GM19452 (cell line): ENCODE measurements around the gene SPAG7.

Experiments
- ATAC-seq: cut with Tn5 transposase; IDR thresholded peaks from one replicate; pipeline ENCODE4 v1.9.1; 2021; ENCODE audit not compliant: unreplicated experiment

The SPAG7 gene

DNA sequence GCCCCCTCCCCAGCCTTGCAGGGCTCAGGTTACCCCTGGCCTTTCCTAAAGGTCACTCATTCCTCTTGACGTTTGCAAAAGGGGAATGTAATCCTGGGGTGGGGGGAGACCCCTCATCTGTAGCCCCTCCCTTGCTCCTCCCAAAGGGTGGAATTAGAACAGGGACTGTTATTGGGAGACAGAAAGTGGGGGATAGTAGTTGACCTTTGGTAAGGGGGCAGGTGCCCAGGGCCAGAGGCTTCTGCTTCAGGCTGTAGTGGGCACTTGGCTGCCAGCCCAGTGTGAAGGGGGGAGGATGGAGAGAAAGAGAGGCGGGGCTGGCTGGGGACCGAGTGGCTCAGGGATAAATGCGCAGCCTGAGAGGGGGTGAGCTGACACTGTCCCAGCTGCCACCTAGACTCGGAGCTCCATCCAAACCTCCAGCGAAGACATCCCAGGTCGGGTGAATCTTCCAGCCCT lies 16.8 kb downstream of the SPAG7 start, which contains the start of gene ENO3:
Gene ENO3 (plus strand): TSS at position 374 of the 459 bp plus-strand sequence. CDS start 711 bp downstream, outside the sequence.
- ATAC-seq, result no peak

DNA sequence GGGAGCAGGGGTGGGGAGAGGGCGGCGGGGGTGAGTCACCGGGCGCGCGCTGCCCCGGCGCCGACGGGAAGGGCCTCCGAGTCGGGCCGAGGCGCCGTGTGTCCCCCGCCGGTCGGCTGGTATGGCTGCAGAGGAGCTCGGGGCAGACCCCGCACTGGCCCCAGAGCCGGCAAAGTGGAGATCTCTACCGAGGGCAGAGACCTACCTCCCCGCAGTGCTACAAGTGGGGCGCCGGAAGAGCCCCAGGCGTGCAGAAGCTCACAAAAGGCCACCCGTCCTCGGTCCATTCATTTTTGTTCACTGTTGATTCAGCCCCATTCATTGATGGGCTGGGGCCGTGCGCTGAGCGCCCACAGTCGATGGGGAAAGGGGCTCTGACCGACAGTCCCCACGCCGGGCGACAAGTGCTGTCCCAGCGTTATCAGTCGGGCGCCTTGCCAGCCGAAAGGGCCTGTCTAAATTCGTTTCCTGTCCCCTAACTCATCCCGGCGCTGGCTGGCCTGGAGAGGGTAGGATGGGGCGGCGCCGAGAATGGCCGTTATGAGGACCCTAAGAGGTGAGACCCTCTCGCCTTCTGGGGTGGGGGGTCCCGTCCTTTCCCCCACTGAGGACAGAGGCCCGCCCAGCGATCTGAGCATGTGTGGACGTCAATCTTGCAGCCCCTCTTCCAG lies 17.4 kb downstream of the SPAG7 start:
- no peak for ATAC-seq

DNA sequence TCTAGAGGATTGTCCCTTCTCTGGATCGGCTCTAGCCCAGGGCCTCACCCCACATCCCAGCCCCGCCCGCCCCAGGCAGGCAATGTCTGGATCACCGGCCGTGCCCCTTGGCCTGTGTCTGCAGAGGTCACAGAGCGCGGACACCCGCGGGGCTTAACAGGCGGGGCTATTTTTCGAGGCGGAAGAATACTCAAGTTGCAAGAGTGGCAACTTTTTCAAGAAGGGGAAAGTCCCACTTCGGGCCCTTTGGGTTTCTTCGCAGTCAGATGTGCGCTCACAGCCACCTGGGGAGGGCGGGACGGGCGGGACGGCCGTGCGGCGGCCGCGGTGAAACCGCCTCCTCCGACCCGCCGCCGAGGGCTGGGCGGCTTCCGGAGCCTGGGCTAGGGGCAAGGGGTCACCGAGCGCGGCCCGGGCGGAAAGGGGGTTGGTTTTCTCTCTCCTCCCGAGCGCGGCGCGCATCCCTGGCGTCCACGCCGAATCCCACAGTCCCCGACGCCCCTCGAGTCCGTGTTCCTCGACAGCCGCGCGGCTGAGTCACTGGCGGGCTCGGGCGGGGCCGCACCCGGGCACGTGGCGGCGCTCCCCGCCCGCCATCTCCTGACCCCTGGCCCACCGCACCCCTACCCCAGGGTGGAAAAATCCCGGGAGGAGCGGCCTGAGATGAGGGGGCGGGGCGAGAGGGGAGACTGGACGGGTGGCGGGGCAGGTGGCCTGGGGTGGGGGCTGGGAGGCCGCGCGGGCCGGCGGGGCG lies 18.1 kb downstream of the SPAG7 start:
- ATAC-seq, result no peak

DNA sequence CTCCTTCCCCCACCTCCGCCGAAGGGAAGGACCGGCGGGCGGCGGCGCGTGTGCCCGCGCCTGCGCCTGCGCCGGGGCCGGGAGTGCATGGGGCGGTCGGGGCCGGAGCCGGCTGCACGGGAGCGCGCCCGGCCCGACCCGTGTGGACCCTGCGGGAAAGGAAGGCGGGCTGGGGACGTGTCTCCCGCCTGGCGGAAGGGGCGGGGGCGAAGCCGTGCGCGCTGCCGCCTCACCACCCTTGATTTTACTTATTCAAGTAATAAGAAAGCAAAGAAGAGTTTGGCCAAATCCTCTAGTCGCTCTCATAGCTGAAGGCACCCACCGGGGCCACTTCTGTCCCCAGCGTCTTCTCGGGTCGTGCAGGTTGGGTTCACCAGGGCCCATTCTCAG lies 18.7 kb downstream of the SPAG7 start:
- ATAC-seq, result no peak

DNA sequence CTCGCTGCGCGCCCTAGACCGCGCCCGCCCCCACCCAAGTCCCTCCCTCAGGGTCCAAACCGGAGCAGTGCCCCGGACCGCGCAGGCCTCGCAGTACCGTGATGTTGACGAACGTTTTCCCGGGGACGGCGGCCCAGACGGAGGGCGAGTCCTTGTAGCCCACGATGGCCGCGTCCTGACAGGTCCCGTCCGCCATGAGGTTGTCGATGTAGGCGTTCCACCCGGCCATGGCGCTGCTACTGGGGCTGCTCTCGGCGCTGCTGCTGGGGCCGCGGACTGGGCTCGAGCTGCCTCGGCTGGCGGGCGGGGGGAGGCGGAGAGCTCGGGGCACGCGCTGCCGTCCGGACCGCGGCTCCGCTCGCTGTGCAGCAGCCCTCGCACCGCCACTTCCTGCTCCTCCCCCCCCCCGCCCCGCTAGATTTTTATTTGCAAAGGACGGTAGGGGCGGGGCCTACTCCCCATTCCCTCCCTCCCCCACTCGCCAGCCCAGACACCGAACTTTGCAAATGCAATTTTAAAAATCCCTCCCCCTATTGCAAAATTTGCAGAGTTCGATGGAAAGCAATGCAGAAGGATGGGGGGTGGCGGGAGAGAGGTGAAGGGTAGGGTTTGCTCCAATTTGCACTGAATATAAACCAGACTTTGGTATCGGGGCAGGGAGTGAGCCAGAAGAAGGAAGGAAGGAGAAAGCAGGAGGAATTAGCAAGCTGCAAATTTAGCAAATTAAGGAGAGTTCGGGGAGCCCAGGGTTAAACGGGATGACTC lies 19.3 kb downstream of the SPAG7 start, which contains the start of gene PFN1:
Gene PFN1 (minus strand): TSS at position 365 of the 765 bp plus-strand sequence. CDS start 136 bp downstream, at position 229.
- ATAC-seq, result no peak

DNA sequence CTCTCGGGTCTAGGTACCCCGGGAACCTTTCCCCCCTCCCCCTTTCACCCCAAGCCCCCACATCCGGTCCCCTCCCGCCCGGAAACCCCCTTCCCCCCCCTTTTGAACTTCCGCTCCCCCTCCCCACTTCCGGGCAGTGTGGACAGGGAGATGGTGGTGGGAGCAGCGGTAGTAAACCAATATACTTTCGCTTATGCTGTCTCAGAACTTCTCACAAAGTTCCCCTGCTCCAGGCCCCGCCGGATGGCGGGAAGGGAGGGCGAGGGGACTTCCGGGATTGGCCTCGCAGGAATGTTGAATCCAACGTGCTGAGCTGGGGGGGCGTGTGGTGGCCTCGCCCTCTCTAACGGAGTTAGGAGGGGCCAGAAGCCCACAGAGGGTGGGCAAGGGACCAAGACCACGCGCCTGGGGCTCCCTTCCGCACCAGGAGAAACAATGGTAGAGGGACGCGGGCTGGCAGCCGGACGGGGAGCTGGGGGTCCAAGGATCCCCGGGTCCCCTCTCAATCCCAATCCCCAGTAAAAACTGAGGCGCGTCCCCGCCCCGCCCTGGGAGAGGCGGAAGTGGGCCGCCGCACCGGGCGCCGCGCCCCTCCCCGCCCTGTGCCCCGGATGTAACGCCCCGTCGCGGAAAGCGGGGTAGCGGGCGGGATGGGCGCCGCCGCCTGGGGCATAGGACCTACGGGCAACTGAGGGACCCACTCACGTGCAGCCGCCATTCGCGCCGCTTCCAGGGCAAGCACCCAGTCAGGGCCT lies 20.0 kb downstream of the SPAG7 start:
- no peak for ATAC-seq

DNA sequence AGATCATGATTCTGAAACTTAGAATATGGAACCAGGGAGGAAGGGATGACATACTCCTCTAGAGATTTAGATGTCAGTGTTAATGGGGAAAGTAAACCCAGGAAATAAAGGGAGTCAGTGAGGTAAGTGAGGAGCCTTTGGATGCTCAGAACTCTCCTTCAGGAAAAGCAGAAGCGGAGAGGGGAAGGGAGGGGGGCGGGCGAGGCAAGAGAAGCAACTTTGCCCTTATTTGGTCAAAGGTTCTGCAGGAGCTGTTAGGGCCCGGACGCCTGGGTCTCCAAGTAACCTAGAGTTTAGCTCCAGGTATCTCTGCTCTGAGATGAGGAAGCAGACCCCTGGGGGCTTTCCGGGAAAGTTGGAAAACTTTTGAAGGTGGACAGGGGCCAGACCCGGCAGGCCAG lies 20.6 kb downstream of the SPAG7 start:
- ATAC-seq, result no peak

DNA sequence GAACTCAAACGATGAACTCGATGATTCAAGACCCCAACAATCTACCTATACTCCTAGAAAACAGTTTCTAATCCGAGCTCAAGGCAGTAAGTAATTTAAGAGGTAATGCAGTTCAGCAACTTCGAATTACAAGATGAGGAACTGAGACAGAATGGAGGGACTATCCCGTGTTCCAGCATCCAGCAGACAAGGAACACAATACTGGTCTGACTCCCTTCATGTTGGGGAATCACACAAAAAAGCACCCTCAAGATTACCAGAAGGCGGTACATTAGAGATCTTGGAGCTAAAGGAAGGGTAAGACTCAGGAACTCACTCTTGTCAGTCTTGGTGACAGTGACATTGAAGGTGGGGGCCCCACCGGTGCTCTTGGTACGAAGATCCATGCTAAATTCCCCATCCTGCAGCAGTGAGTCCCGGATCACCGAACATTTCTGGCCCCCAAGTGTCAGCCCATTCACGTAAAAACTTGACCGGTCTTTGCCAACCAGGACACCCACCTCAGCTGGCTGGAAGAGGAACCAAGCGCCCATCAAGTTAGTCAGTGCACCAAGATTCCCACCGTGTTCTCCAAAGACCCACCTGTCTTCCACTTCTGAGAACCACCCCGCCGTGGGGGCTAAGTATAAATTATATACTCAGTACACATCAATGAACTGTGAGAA lies 21.2 kb downstream of the SPAG7 start:
- ATAC-seq, result no peak

DNA sequence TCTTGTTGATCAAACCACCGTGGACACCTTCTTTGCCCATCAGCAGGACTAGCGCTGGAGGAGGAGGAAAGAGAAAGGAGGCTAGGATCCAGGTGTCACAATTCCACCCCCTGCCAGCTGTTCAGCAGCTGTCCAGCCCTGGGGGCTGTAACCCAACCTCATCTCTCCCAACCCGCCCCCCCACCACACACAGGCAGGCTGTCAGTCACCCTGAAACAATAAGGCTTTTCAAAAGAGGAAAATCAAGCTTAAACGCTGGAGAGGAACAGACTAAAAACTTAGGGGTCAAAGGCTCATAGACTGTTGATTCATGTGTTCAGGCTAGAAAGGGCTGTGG lies 21.7 kb downstream of the SPAG7 start:
- ATAC-seq, result no peak

DNA sequence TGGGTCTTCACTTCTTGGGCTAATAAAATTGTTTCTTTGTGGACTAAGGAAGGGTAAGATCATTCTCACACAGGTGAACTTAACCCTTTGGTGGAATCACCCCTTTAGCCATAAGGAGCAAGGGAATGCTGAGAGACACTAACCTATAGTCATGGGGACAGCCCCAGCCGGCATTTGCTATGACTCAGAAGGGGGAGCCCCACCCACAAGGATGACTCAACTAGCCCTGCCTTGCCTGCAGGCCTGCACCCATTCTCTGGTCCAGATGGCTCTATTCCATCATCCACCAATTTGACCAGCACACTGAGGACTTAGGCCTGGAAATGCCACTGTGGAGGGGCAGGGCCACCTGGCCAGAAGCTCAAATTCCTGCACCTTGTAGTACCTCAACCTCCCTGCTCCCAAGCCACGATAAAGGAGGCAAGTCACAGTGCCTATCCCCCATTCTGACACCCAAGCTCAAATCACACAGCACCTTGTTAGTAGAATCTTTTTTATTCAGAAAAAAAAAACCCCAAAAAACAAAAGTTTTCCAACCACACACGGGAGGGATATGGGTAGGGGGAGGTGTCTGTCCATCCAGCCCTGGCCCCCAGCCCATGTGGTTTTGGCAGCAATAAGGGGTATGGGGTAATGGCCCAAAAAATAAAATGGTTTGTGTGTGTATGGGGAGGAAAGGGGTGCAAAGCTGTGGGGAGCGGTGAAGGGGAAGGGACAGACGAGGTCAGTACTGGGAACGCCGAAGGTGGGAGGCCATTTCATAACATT lies 22.3 kb downstream of the SPAG7 start:
- no peak for ATAC-seq

DNA sequence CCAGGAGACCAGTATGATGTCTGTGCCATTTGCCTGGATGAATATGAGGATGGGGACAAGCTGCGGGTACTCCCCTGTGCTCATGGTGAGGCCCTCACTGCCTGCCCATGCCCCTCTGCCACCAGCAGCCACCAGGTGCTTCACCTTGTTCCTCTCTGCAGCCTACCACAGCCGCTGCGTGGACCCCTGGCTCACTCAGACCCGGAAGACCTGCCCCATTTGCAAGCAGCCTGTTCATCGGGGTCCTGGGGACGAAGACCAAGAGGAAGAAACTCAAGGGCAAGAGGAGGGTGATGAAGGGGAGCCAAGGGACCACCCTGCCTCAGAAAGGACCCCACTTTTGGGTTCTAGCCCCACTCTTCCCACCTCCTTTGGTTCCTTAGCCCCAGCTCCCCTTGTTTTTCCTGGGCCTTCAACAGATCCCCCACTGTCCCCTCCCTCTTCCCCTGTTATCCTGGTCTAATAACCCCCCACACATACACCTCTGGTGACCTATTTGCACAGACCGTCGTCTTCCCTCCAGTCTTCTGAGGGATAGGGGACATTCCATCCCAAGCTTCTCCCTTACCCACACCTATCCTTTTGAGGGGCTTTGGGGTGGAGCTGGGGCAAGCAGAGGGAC lies 23.0 kb downstream of the SPAG7 start:
- no peak for ATAC-seq

DNA sequence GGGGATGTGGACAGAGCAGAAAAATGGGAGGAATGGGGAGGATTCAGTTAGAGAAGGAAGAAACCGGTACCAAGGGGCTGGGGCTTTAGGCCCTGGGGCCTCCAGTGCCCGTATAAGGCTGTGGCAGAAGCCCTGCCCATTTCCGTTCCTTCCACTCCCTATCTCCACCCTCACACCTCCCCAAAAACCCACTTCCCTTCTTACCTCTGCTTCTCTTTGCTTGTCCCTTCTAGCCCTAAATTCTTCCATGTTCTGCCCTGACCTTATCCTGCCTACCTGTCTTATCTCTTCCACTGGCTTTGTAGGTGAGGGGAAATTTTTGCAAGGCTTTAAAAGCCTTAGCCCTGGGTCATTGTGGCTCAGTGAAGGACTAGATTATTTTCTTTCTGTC lies 23.5 kb downstream of the SPAG7 start:
- no peak for ATAC-seq

DNA sequence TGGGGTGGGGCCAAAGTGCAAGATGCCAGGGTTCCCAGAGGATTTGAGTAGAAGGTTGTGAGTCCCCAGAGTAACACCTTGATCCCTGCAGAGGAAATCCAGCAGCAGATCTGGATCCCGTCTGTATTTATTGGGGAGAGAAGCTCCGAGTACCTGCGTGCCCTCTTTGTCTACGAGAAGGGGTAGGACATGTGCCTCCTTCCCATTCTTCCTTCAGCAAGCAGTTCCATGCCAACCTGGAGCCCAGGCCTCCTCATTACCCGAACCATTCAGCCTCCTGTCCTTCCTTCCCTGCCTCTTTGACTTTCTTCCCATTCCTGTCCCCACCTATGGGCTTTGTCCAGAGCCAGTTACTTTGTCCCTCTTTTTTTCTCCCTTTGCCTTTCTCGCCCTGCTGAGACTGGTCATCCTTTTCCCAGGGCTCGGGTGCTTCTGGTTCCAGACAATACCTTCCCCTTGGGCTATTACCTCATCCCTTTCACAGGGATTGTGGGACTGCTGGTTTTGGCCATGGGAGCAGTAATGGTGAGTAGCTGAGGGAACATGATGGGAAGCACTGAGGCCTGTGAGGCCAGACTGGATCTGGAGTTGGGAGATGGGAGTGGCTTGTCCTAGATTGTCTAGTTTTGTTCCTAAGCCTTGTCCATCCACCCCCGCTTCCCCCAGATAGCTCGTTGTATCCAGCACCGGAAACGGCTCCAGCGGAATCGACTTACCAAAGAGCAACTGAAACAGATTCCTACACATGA lies 24.7 kb downstream of the SPAG7 start:
- ATAC-seq, result no peak

DNA sequence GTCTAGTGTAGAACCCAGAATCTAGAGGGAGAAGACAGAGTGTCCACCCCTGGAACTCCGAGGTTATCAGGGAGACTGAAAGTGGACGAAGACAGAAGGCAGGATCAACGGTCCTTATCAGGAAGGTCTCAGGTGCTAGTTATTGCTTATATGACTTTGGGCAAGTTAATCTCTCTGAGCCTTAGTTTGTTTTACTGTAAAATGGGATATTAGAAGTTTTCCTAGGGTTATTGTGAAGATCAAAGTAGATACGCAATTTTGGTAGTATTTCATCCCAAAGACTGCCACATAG lies 26.4 kb downstream of the SPAG7 start:
- no peak for ATAC-seq

DNA sequence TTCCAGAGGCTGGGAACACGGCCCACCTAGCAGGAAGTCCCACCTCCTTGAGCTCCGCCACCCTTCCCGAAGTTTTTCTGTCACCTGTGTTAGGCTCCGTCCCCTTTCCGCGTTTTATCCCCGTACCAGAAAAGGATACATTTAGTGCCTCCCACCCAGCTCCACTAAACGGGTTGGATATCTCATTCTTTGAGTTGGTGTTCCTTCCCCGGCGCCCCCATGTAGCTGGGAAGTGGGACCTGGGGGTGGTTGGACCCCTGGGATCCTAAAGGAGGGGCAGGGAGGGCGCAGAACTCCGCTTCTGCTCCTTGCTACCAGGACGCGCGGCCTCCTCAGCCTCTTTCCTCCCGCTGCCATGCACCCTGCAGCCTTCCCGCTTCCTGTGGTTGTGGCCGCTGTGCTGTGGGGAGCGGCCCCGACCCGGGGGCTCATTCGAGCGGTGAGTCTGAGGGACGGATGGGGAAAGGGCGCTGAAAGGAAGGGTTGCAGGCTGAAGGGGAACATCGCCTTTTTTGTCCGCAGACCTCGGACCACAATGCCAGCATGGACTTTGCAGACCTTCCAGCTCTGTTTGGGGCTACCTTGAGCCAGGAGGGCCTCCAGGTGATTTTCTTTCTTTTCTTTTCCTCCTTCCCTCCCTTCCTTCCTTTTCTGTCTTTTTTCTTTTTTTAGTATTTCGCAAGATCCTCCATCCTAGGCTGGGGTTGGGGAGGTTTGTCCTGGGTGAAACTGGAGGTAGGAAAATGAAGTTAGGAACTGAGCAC lies 26.9 kb downstream of the SPAG7 start:
- no peak for ATAC-seq

DNA sequence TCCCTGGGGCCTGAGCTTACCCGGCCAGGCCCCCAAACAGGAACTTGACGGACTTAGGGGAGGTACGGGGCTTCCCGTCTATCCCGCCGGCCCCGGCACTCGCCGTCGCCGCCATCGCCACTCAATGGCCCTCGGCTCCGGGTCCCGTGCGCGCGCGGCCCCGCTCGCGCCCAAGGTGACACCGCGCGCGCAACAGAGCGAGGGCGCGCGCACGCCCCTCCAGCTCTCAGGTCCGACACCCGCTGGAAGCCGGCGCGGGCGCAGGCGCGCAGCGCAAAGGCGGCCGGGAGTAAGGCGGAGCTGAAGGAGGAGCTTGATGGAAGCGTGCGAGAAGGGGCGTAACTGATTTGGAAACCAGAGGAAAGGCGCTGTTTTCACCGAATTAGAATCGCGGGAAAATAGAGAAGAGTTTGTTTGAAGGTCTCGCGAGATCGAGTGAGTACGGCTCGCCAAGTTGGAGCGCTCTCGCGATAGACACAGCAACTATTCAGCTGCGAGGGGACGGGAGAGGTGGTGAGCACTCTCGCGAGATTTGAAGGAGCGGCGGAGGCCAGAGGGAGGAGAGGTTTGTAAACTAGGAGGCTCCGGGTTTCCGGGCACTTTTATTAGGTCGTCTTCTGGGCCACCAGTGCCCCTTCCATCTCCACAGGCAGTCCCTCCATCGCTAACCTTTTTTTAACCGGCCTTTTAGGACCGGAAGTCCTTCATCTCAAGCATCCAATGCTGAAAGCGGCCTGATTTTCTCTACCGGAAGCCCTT lies 27.6 kb downstream of the SPAG7 start, which contains the start of the genes RNF167 and SLC25A11:
Gene RNF167 (plus strand): TSS at position 473 of the 759 bp plus-strand sequence. CDS start 642 bp downstream, outside the sequence.
Gene SLC25A11 (minus strand): TSS at position 251 of the 759 bp plus-strand sequence. CDS start 136 bp downstream, at position 115.
- peak; percentile 76 for ATAC-seq

DNA sequence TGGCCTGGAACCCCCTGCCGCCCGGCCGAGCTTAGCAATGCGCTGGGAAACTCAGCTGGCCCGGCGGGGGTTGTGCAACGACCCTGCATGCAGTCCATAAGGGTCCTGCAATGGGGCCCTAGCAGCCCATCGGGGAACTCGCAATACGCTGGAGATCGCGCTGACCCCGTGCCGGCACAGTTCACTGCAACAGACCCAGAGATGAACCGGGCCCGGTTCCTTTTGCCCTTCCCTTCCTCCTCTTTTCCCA lies 28.1 kb downstream of the SPAG7 start:
- peak; percentile 8 for ATAC-seq
